PC-9 (cell line): ENCODE results near the gene CMBL. TPM values are rescaled to one million over a fixed set of nuclear protein-coding genes. Genes with fewer than 3 reads are reported as not detected.
"Not testable (repeated sequence)": the region's sequence is repeated elsewhere in the genome, so short reads cannot be mapped to it uniquely, and the experiment has no call there.

ENCODE experiments used
- BruUV-seq: library from RNA; stranded (reverse); fragments of 400-500 nt; replicated peaks from 2 replicates; lab custom pipeline; 2021; lab: Mats Ljungman, UMichigan
- CTCF ChIA-PET: fragments of 300-600 bp; sonication (Branson Sonifier 250); formaldehyde crosslinking; loops from one replicate; lab custom pipeline; 2022; ENCODE audit warnings: antibody characterized with exemption; lab: Charles Lee
- POLR2A ChIA-PET: fragments of 300-600 bp; sonication (Branson Sonifier 250); formaldehyde crosslinking; loops from one replicate; lab custom pipeline; 2022; ENCODE audit warnings: antibody characterized with exemption; ENCODE audit not compliant: unreplicated experiment; lab: Charles Lee
- DNase-seq, 2 experiments: peaks; one replicate each; pipeline versions ENCODE4 v3.0.0 to v3.0.0-alpha.2; 2015 to 2022; ENCODE audit warnings: mixed read lengths in 1 of 2
- H2AFZ ChIP-seq: fragments of 200-600 bp; sonication (generic); 2 replicates; pipeline ENCODE4 v1.8.1; 2017; ENCODE audit warnings: antibody characterized with exemption
- H3F3A ChIP-seq: fragments of 200-600 bp; sonication (generic); 2 replicates; pipeline ENCODE4 v1.8.1; 2017; ENCODE audit warnings: antibody characterized with exemption, mild to moderate bottlenecking, low read depth; ENCODE audit not compliant: insufficient read depth
- H3K27ac ChIP-seq: fragments of 200-600 bp; sonication (generic); 2 replicates; pipeline ENCODE4 v1.6.1; 2016; ENCODE audit warnings: mixed run types
- H3K27me3 ChIP-seq: fragments of 200-600 bp; sonication (generic); 2 replicates; pipeline ENCODE4 v1.6.1; 2016; ENCODE audit warnings: low read depth, mixed run types; ENCODE audit not compliant: insufficient read depth
- H3K36me3 ChIP-seq: fragments of 200-600 bp; sonication (generic); 2 replicates; pipeline ENCODE4 v1.6.1; 2016; ENCODE audit warnings: low read depth, mixed run types
- H3K4me1 ChIP-seq: fragments of 200-600 bp; sonication (generic); replicated peaks from 2 replicates; pipeline ENCODE4 v1.6.1; 2016; ENCODE audit warnings: mixed run types; ENCODE audit not compliant: insufficient read depth
- H3K4me2 ChIP-seq: fragments of 200-600 bp; sonication (generic); 2 replicates; pipeline ENCODE4 v1.6.1; 2017; ENCODE audit warnings: mixed run types
- H3K4me3 ChIP-seq: fragments of 200-600 bp; sonication (generic); 2 replicates; pipeline ENCODE4 v1.6.1; 2016; ENCODE audit warnings: mixed run types
- H3K79me2 ChIP-seq: fragments of 200-600 bp; sonication (generic); 2 replicates; pipeline ENCODE4 v1.6.1; 2017; ENCODE audit warnings: low read depth, mixed run types
- H3K9me2 ChIP-seq: fragments of 200-600 bp; sonication (generic); 2 replicates; pipeline ENCODE4 v1.8.1; 2017; ENCODE audit warnings: mild to moderate bottlenecking; ENCODE audit not compliant: insufficient read depth
- H3K9me3 ChIP-seq: fragments of 200-600 bp; sonication (generic); 2 replicates; pipeline ENCODE4 v1.8.1; 2016; ENCODE audit warnings: low read depth; ENCODE audit not compliant: insufficient read depth
- H4K20me1 ChIP-seq: fragments of 200-600 bp; sonication (generic); 2 replicates; pipeline ENCODE4 v1.8.1; 2017; ENCODE audit not compliant: insufficient read depth
- EZH2 ChIP-seq: fragments of 200-600 bp; sonication (generic); IDR thresholded peaks from 2 replicates; pipeline ENCODE4 v1.8.0; 2017; ENCODE audit warnings: antibody characterized with exemption, low read depth
- intact Hi-C: fragments of 100-400 bp; cut with micrococcal nuclease; formaldehyde crosslinking; loops from one replicate; pipeline ENCODE4 v1.10.0; 2022; ENCODE audit not compliant: unreplicated experiment
- total RNA-seq: library from RNA; stranded (reverse); gene quantifications from 2 replicates; pipeline ENCODE4 v1.2.3, GENCODE V29; 2021
- TF ChIP-seq, protein P1 (sequence below): fragments of 200-600 bp; sonication (generic); conservative IDR thresholded peaks from 2 replicates; pipeline ENCODE4 v1.6.1; 2017; ENCODE audit warnings: mixed run types, antibody characterized with exemption, mild to moderate bottlenecking, moderate library complexity

CMBL gene
- total RNA-seq, 1 experiment from 2014 or later, result 286 TPM

DNA sequence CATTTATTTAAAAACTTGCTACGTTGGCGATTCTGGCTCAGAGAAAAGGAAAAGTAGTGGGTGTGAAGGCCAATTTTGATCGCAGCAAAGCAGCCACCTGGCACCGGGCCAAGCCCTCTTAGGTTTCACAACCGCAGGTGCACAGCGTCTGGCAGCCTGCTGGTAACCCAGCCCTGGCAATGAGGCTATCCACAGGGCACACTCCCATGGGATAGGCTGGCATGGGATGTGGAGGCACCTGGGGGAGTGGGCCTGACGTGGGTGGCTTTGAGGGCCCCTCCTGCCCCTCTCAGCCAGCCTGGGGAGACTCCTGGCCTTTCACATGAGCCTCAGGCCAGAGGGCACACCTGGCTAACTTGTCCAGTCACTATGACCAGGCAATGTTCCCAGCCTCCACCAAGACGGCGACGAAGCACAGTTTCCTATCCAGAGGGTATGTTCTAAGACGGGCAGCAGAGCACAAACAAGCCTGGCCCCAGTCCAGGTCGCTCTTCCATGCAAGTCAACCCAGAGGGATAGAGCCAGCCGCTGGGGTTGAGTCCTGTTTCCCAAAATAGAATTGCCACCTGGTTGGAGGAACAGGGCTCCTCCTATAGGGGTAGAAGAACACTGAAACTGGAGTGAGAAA, 19.0 kb downstream of the CMBL start:
- peak overlapping the region; percentile 96 for H3K27ac ChIP-seq
- no peaks in the 10 kb centered on the region for H4K20me1 ChIP-seq
- no peak for TF ChIP-seq EZH2
- TF ChIP-seq, protein P1, sequence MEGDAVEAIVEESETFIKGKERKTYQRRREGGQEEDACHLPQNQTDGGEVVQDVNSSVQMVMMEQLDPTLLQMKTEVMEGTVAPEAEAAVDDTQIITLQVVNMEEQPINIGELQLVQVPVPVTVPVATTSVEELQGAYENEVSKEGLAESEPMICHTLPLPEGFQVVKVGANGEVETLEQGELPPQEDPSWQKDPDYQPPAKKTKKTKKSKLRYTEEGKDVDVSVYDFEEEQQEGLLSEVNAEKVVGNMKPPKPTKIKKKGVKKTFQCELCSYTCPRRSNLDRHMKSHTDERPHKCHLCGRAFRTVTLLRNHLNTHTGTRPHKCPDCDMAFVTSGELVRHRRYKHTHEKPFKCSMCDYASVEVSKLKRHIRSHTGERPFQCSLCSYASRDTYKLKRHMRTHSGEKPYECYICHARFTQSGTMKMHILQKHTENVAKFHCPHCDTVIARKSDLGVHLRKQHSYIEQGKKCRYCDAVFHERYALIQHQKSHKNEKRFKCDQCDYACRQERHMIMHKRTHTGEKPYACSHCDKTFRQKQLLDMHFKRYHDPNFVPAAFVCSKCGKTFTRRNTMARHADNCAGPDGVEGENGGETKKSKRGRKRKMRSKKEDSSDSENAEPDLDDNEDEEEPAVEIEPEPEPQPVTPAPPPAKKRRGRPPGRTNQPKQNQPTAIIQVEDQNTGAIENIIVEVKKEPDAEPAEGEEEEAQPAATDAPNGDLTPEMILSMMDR, result no peak
- peaks cover 10% of the 10 kb centered on the region for H3K36me3 ChIP-seq
- H3K4me3 ChIP-seq, result peak overlapping the region; percentile 14; the same call in 1 of the 2 replicates
- DNase-seq, result peak; percentile 95 to 100
- H3F3A ChIP-seq, result peaks cover 40% of the 10 kb centered on the region
- intact Hi-C loops, result loop anchor here (1.0 to 2.0 kb wide), 7 partner anchors 13 to 417 kb away; partner anchors contain the start of gene MARCHF6
- H3K27me3 ChIP-seq, result no peaks in the 10 kb centered on the region
- H3K4me2 ChIP-seq, result peak overlapping the region; percentile 65
- H2AFZ ChIP-seq, result no peak overlapping the region
- ChIA-PET POLR2A (interaction anchor here (0.6 to 0.9 kb wide), 2 partner anchors 12 to 26 kb away, joined by 3 to 8 read pairs; no protein-coding TSS in a partner anchor), CTCF (interaction anchor here (0.8 kb wide), 1 partner anchor 64 kb away, joined by 3 read pairs; the partner anchor contains the start of gene MARCHF6)
- peaks cover 26% of the 10 kb centered on the region for H3K4me1 ChIP-seq
- no peaks in the 10 kb centered on the region for H3K9me3 ChIP-seq
- H3K9me2 ChIP-seq, result no peaks in the 10 kb centered on the region
- H3K79me2 ChIP-seq, result no peaks in the 10 kb centered on the region
- no TSS peak for BruUV-seq

DNA sequence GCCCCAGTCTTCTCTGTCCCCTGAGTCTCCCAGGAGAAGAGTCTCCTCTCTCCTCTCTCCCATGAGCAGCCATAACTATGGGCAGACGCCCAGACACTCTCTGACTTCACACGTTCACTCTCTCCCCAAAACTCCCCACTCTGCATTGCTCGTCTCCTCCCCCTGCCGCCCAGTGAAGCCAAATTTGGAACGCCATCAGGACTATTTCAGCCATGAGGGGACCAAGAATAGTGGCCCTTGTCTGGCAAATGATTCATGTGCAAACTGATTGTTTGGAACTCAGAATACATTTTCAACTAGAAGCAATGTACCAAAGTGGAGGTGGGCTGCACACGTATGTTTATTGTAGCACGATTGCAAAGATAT, 20.9 kb downstream of the CMBL start:
- TF ChIP-seq EZH2, result no peak
- TF ChIP-seq, protein P1, result no peak
- Histone ChIP-seq H3K4me3 (no peak overlapping the region), H3K36me3 (peaks cover 10% of the 10 kb centered on the region; the same call in 1 of the 2 replicates), H3K9me2 (no peaks in the 10 kb centered on the region), H3K9me3 (no peaks in the 10 kb centered on the region), H4K20me1 (no peaks in the 10 kb centered on the region), H3K4me1 (peaks cover 26% of the 10 kb centered on the region), H3K4me2 (no peak overlapping the region), H3K27me3 (no peaks in the 10 kb centered on the region), H2AFZ (no peak overlapping the region), H3K79me2 (no peaks in the 10 kb centered on the region), H3K27ac (no peak overlapping the region), H3F3A (peaks cover 40% of the 10 kb centered on the region)
- CTCF ChIA-PET, result interaction anchor here (0.6 kb wide), 1 partner anchor 14 kb away, joined by 4 read pairs; no protein-coding TSS in a partner anchor
- no TSS peak for BruUV-seq
- intact Hi-C loops, result no loop called here
- POLR2A ChIA-PET, result no interaction called here
- DNase-seq, result no peak

DNA sequence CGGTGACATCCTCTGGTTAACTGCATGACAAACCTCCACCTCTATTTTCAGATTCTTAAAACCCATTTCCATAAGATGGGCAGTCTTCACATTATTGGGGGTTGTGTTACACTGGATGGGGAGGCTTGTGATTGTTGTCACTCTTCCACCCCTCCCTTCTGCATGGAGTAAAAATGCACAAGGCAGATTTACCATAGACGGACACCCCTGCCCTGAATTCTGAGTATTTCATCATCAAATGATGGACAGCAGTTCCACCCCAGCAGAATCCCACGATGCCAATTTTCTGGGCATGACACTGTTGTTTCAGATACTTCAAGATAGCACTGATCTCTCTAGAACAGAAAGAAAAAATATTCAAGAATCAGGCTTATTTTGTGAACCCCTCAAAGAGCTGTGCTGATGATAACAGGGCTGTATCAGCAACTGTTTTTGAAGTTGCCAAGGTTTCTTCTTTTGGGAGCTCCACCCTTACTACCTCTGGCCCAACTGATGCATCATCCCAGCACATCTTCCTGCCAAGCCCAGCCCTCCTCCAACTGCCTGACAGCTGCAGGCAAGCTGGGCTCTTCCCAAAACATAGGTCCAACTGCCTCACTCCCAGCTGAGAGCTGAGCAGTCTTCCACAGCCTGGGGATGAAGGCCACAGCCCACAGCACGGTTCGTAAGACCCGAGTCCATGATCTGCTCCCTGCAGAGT, 21.4 kb downstream of the CMBL start:
- POLR2A ChIA-PET, result no interaction called here
- H3K27ac ChIP-seq, result no peak overlapping the region
- no TSS peak for BruUV-seq
- no peaks in the 10 kb centered on the region for H3K27me3 ChIP-seq
- H3K4me1 ChIP-seq, result peaks cover 26% of the 10 kb centered on the region
- H3K4me2 ChIP-seq, result no peak overlapping the region
- intact Hi-C loops, result no loop called here
- CTCF ChIA-PET, result interaction anchor here (0.6 kb wide), 1 partner anchor 15 kb away, joined by 4 read pairs; no protein-coding TSS in a partner anchor
- peak in 1 of 2 experiments; percentile 21 for DNase-seq
- H3K9me2 ChIP-seq, result no peaks in the 10 kb centered on the region
- no peak overlapping the region for H3K4me3 ChIP-seq
- TF ChIP-seq EZH2, result no peak
- TF ChIP-seq, protein P1, result no peak
- H3K36me3 ChIP-seq, result peaks cover 10% of the 10 kb centered on the region; the same call in 1 of the 2 replicates
- H2AFZ ChIP-seq, result no peak overlapping the region
- H3K79me2 ChIP-seq, result no peaks in the 10 kb centered on the region
- no peaks in the 10 kb centered on the region for H4K20me1 ChIP-seq
- peaks cover 40% of the 10 kb centered on the region for H3F3A ChIP-seq
- H3K9me3 ChIP-seq, result no peaks in the 10 kb centered on the region

DNA sequence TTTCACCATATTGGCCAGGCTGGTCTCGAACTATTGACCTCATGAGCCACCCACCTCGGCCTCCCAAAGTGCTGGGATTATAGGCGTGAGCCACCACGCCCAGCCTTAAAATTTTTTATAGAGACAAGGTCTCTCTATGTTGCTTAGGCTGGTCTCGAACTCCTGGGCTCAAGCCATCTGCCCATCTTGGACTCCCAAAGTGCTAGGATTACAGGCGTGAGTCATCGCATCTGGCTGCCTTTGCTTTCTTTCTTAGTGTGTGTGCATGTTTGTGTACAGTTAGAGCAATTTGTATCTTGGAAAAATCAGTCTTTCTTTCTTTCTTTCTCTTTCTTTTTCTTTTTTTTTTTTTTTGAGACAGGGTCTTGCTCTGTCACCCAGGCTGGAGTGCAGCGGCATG, 22.3 kb downstream of the CMBL start:
- H3K9me3 ChIP-seq, POLR2A ChIA-PET, DNase-seq, H3K27ac ChIP-seq, H3K79me2 ChIP-seq, H4K20me1 ChIP-seq, H3K4me3 ChIP-seq, H3K9me2 ChIP-seq, BruUV-seq, intact Hi-C loops, H3K4me2 ChIP-seq, H3K27me3 ChIP-seq, H2AFZ ChIP-seq: not testable (repeated sequence)
- H3K36me3 ChIP-seq, result peaks cover 10% of the 10 kb centered on the region; the same call in 1 of the 2 replicates
- peaks cover 26% of the 10 kb centered on the region for H3K4me1 ChIP-seq
- H3F3A ChIP-seq, result peaks cover 40% of the 10 kb centered on the region
- CTCF ChIA-PET, result interaction anchor here (0.7 to 1.2 kb wide), 2 partner anchors 79 to 148 kb away, joined by 3 to 5 read pairs; no protein-coding TSS in a partner anchor
